ENCODE results near the gene CATSPER1.

Gene CATSPER1

GRCh38 chr11:66048547-66049323 is 22.5 kb upstream of the CATSPER1 start, which contains the start of gene GAL3ST3:
GAL3ST3 (minus strand) TSS chr11:66049161; CDS start chr11:66045415, 3,746 bp downstream.
- ATAC-seq: peak; percentile 0; the same call in 1 of the 3 replicates

GRCh38 chr11:66047541-66048365 is 21.5 kb upstream of the CATSPER1 start:
- TF ChIP-seq ZC3H10 (CRISPR knock-in tag; IDR thresholded peaks at IDR 0.05) (no peak), GLIS3 (CRISPR knock-in tag; IDR thresholded peaks at IDR 0.05) (no peak), ZNF70 (CRISPR knock-in tag; IDR thresholded peaks at IDR 0.05) (no peak), ISL1 (CRISPR knock-in tag; IDR thresholded peaks at IDR 0.05) (no peak), ZFP3 (CRISPR knock-in tag; IDR thresholded peaks at IDR 0.05) (no peak), ARNTL (CRISPR knock-in tag; IDR thresholded peaks at IDR 0.05; ENCODE audit: borderline replicate concordance, low read depth) (no peak), RARB (CRISPR knock-in tag; IDR thresholded peaks at IDR 0.05) (no peak), ZNF8 (CRISPR knock-in tag; IDR thresholded peaks at IDR 0.05) (no peak), BACH2 (CRISPR knock-in tag; IDR thresholded peaks at IDR 0.05; ENCODE audit: borderline replicate concordance) (no peak), ESRRG (CRISPR knock-in tag; IDR thresholded peaks at IDR 0.05) (no peak), POU6F1 (CRISPR knock-in tag; IDR thresholded peaks at IDR 0.05; ENCODE audit: borderline replicate concordance, low read depth) (no peak)
- ATAC-seq: no peak

More at GRCh38 chr11:66048547-66049323, 22.5 kb upstream of the CATSPER1 start, which contains the start of gene GAL3ST3:
- no peak for TF ChIP-seq ESRRG (CRISPR knock-in tag; IDR thresholded peaks at IDR 0.05)
- no peak for TF ChIP-seq ZNF70 (CRISPR knock-in tag; IDR thresholded peaks at IDR 0.05)
- TF ChIP-seq ISL1 (CRISPR knock-in tag; IDR thresholded peaks at IDR 0.05): no peak
- TF ChIP-seq PPARA (CRISPR knock-in tag; IDR thresholded peaks at IDR 0.05; ENCODE audit: borderline replicate concordance): no peak
- no peak for TF ChIP-seq RARB (CRISPR knock-in tag; IDR thresholded peaks at IDR 0.05)
- no peak for TF ChIP-seq CSRNP3 (CRISPR knock-in tag; IDR thresholded peaks at IDR 0.05)
- TF ChIP-seq OSR1 (CRISPR knock-in tag; IDR thresholded peaks at IDR 0.05): no peak
- no peak for TF ChIP-seq CREB5 (CRISPR knock-in tag; IDR thresholded peaks at IDR 0.05; ENCODE audit: low read depth)
- TF ChIP-seq PATZ1 (CRISPR knock-in tag; IDR thresholded peaks at IDR 0.05; ENCODE audit: borderline replicate concordance): no peak
- no peak for TF ChIP-seq ZFP30 (CRISPR knock-in tag; IDR thresholded peaks at IDR 0.05)
- TF ChIP-seq TCF4 (CRISPR knock-in tag; IDR thresholded peaks at IDR 0.05; ENCODE audit: borderline replicate concordance): no peak

- TF ChIP-seq ESRRG (CRISPR knock-in tag; IDR thresholded peaks at IDR 0.05): no peak
- TF ChIP-seq BACH2 (CRISPR knock-in tag; IDR thresholded peaks at IDR 0.05; ENCODE audit: borderline replicate concordance): no peak
- TF ChIP-seq POU6F1 (CRISPR knock-in tag; IDR thresholded peaks at IDR 0.05; ENCODE audit: borderline replicate concordance, low read depth): no peak
- TF ChIP-seq ZNF565 (CRISPR knock-in tag; conservative IDR thresholded peaks at IDR 0.05; ENCODE audit: low read depth): no peak
- no peak for TF ChIP-seq ZFP30 (CRISPR knock-in tag; IDR thresholded peaks at IDR 0.05)
- no peak for TF ChIP-seq TSHZ2 (CRISPR knock-in tag; IDR thresholded peaks at IDR 0.05)
- TF ChIP-seq ARNTL (CRISPR knock-in tag; IDR thresholded peaks at IDR 0.05; ENCODE audit: borderline replicate concordance, low read depth): no peak
- TF ChIP-seq TOX (CRISPR knock-in tag; IDR thresholded peaks at IDR 0.05; ENCODE audit: borderline replicate concordance): no peak
- TF ChIP-seq CSDC2 (CRISPR knock-in tag; IDR thresholded peaks at IDR 0.05): no peak
- no peak for TF ChIP-seq TCF4 (CRISPR knock-in tag; IDR thresholded peaks at IDR 0.05; ENCODE audit: borderline replicate concordance)
- TF ChIP-seq ZNF8 (CRISPR knock-in tag; IDR thresholded peaks at IDR 0.05): no peak
- no peak for ATAC-seq
Observed at GRCh38 chr11:66046901-66047300, 20.6 kb upstream of the CATSPER1 start.
